GM23338 (cell line): ENCODE results near the gene KLF1. TPM values are rescaled to one million over a fixed set of nuclear protein-coding genes. Genes with fewer than 3 reads are reported as not detected.

Experiments used
- ATAC-seq: fragments of 200-7000 bp; cut with Tn5 transposase; 3 replicates; pipeline ENCODE4 v1.9.1; 2020
- DNase-seq: peaks from one replicate; pipeline ENCODE4 v3.0.0-alpha.2; 2015; ENCODE audit warnings: low spot score
- H2AFZ ChIP-seq: fragments of 200-600 bp; sonication (generic); 2 replicates; pipeline ENCODE4 v1.8.0; 2016; ENCODE audit warnings: antibody characterized with exemption, mild to moderate bottlenecking, moderate library complexity
- H3F3A ChIP-seq: fragments of 200-600 bp; sonication (generic); replicated peaks from 2 replicates; pipeline ENCODE4 v1.8.0; 2017; ENCODE audit warnings: antibody characterized with exemption, mixed run types, low read depth
- H3K27ac ChIP-seq: fragments of 200-600 bp; sonication (generic); 2 replicates; pipeline ENCODE4 v1.6.1; 2016; ENCODE audit warnings: low read depth
- H3K27me3 ChIP-seq: fragments of 200-600 bp; sonication (generic); 2 replicates; pipeline ENCODE4 v1.8.0; 2016; ENCODE audit warnings: mild to moderate bottlenecking, mixed run types, moderate library complexity; ENCODE audit not compliant: insufficient read depth
- H3K36me3 ChIP-seq: fragments of 200-600 bp; sonication (generic); 2 replicates; pipeline ENCODE4 v1.8.0; 2016; ENCODE audit warnings: mild to moderate bottlenecking; ENCODE audit not compliant: insufficient read depth
- H3K4me1 ChIP-seq: fragments of 200-600 bp; sonication (generic); 2 replicates; pipeline ENCODE4 v1.8.0; 2016; ENCODE audit warnings: mild to moderate bottlenecking, moderate library complexity; ENCODE audit not compliant: insufficient read depth
- H3K4me2 ChIP-seq: fragments of 200-600 bp; sonication (generic); 2 replicates; pipeline ENCODE4 v1.7.1; 2017; ENCODE audit warnings: mixed run types
- H3K4me3 ChIP-seq: fragments of 200-600 bp; sonication (generic); 2 replicates; pipeline ENCODE4 v1.6.1; 2016; ENCODE audit warnings: mixed run types
- H3K79me2 ChIP-seq: fragments of 200-600 bp; sonication (generic); replicated peaks from 2 replicates; pipeline ENCODE4 v1.8.0; 2017; ENCODE audit warnings: mild to moderate bottlenecking; ENCODE audit not compliant: insufficient read depth
- H3K9me2 ChIP-seq: fragments of 200-600 bp; sonication (generic); 2 replicates; pipeline ENCODE4 v1.8.0; 2017; ENCODE audit not compliant: insufficient read depth
- H4K20me1 ChIP-seq: fragments of 200-600 bp; sonication (generic); replicated peaks from 2 replicates; pipeline ENCODE4 v1.8.0; 2017; ENCODE audit warnings: mild to moderate bottlenecking; ENCODE audit not compliant: insufficient read depth
- H3K27ac Mint-ChIP-seq: 2 replicates; pipeline ENCODE4 v1.8.0; 2020; ENCODE audit warnings: inconsistent platforms, mild to moderate bottlenecking, moderate library complexity, mixed read lengths
- H3K27me3 Mint-ChIP-seq: 3 replicates; pipeline ENCODE4 v1.8.0; 2022; ENCODE audit warnings: low read depth, mild to moderate bottlenecking, moderate library complexity, mixed read lengths, inconsistent platforms; ENCODE audit not compliant: insufficient read depth, poor library complexity
- H3K36me3 Mint-ChIP-seq: 3 replicates; pipeline ENCODE4 v1.8.0; 2021; ENCODE audit warnings: low read depth, mild to moderate bottlenecking, inconsistent platforms, moderate library complexity, mixed read lengths
- H3K4me1 Mint-ChIP-seq: 3 replicates; pipeline ENCODE4 v1.8.0; 2020; ENCODE audit warnings: mild to moderate bottlenecking, inconsistent platforms, mixed read lengths
- H3K4me3 Mint-ChIP-seq: 3 replicates; pipeline ENCODE4 v1.8.0; 2021; ENCODE audit warnings: moderate library complexity, mild to moderate bottlenecking, inconsistent platforms, mixed read lengths
- H3K9me3 Mint-ChIP-seq: 3 replicates; pipeline ENCODE4 v1.8.0; 2020; ENCODE audit warnings: moderate library complexity, mild to moderate bottlenecking, inconsistent platforms, mixed read lengths
- EZH2 ChIP-seq: fragments of 200-600 bp; sonication (generic); IDR thresholded peaks from one replicate; pipeline ENCODE4 v1.8.0; 2017; ENCODE audit warnings: antibody characterized with exemption, mild to moderate bottlenecking, low read depth; ENCODE audit not compliant: unreplicated experiment
- REST ChIP-seq: IDR thresholded peaks from one replicate; pipeline ENCODE4 v1.6.1; 2018; ENCODE audit warnings: antibody characterized with exemption; ENCODE audit not compliant: unreplicated experiment
- STAT1 ChIP-seq: IDR thresholded peaks from one replicate; pipeline ENCODE4 v1.6.1; 2016; ENCODE audit warnings: antibody characterized with exemption; ENCODE audit not compliant: unreplicated experiment
- ZNF114 ChIP-seq: fragments of 250-450 bp; sonication (Bioruptor Pico); IDR thresholded peaks from 2 replicates; pipeline ENCODE4 v1.5.0; 2020; ENCODE audit warnings: mild to moderate bottlenecking, moderate library complexity
- ZNF462 ChIP-seq: fragments of 250-450 bp; sonication (Bioruptor Pico); IDR thresholded peaks from 2 replicates; pipeline ENCODE4 v1.5.0; 2020; ENCODE audit warnings: mild to moderate bottlenecking, moderate library complexity
- polyA plus RNA-seq: library from polyadenylated mRNA; unstranded; fragments of >200 nt; fragmentation: Nextera tagmentation; extraction: Ambion mirVana; gene quantifications from 2 replicates; pipeline ENCODE4 v1.2.1, GENCODE V29; 2016
- total RNA-seq: library from RNA; depleted of rRNA; stranded (reverse); fragments of >200 nt; shearing (Covaris generic); gene quantifications from 2 replicates; pipeline ENCODE4 v1.2.3, GENCODE V29; 2014

The KLF1 gene
- total and polyA plus RNA-seq, 2 experiments from 2014 or later, result 0.74 to 1.1 TPM

GRCh38 chr19:12907166-12907565 lies 20.2 kb upstream of the KLF1 start (continued):
- no peak for TF ChIP-seq ZNF462 (CRISPR knock-in tag)
- no peak for TF ChIP-seq REST

GRCh38 chr19:12899891-12900518 lies 13.0 kb upstream of the KLF1 start:
- Mint-ChIP-seq H3K27ac (no peak overlapping the region), H3K27me3 (peaks cover 6% of the 10 kb centered on the region), H3K4me3 (no peak overlapping the region), H3K9me3 (no peaks in the 10 kb centered on the region), H3K36me3 (peaks cover 41% of the 10 kb centered on the region), H3K4me1 (no peaks in the 10 kb centered on the region)
- TF ChIP-seq ZNF462 (CRISPR knock-in tag), result no peak
- no peak for TF ChIP-seq ZNF114 (CRISPR knock-in tag)
- TF ChIP-seq EZH2, result no peak
- no peak for TF ChIP-seq STAT1
- ATAC-seq, result no peak
- H3K4me2 ChIP-seq, result no peak overlapping the region
- H2AFZ ChIP-seq, result no peak overlapping the region
- no peaks in the 10 kb centered on the region for H3F3A ChIP-seq
- no peaks in the 10 kb centered on the region for H3K9me2 ChIP-seq
- no peak overlapping the region for H3K27ac ChIP-seq
- no peaks in the 10 kb centered on the region for H3K27me3 ChIP-seq
- H4K20me1 ChIP-seq, result 0 out of 2 replicates have a peak, but pooled peaks cover 2% of the 10 kb centered on the region
- no peak for DNase-seq
- H3K79me2 ChIP-seq, result no peaks in the 10 kb centered on the region
- H3K4me1 ChIP-seq, result no peaks in the 10 kb centered on the region
- peaks cover 6% of the 10 kb centered on the region for H3K36me3 ChIP-seq
- H3K4me3 ChIP-seq, result no peak overlapping the region
